HepG2 (cell line): ENCODE results near the gene XPNPEP3. TPM values are rescaled to one million over a fixed set of nuclear protein-coding genes. Genes with fewer than 3 reads are reported as not detected.

Experiments
- ATAC-seq: fragments of 200-7000 bp; cut with Tn5 transposase; 3 replicates; pipeline ENCODE4 v1.9.1; 2020; ENCODE audit warnings: mild to moderate bottlenecking, moderate library complexity
- BruUV-seq: library from RNA; stranded (reverse); fragments of 400-500 nt; replicated peaks from 2 replicates; lab custom pipeline; 2021; lab: Mats Ljungman, UMichigan
- CTCF ChIA-PET: fragments of 300-600 bp; formaldehyde crosslinking; extraction: SDS; loops from one replicate; lab custom pipeline; 2021; ENCODE audit warnings: low total read pairs, inconsistent platforms, low intra/inter-chr PET ratio; lab: Yijun Ruan, JAX
- POLR2A ChIA-PET: fragments of 350-600 bp; sonication (Branson Sonifier 250); formaldehyde crosslinking; loops from one replicate; lab custom pipeline; 2020; ENCODE audit warnings: antibody characterized with exemption, inconsistent platforms; lab: Yijun Ruan, JAX
- DNase-seq: peaks from one replicate; pipeline ENCODE4 v3.0.0-alpha.2; 2015; ENCODE audit warnings: low spot score
- FAIRE-seq: peaks from 3 replicates; lab custom pipeline; 2011; peaks lifted over from hg19 to GRCh38; lab: Jason Lieb, UNC
- H2AFZ ChIP-seq: one replicate; pipeline ENCODE4 v1.6.1; 2011; ENCODE audit warnings: low read length, inconsistent platforms
- H3K27ac ChIP-seq: fragments of 300-600 bp; 3 replicates; pipeline ENCODE4 v1.8.0; 2011; ENCODE audit warnings: mixed run types, mild to moderate bottlenecking, mixed read lengths, low read length, inconsistent platforms; ENCODE audit not compliant: insufficient read depth; ENCODE audit errors: extremely low read length
- H3K27me3 ChIP-seq, 2 experiments: fragments of 200-600 bp in 1 of 2; 2 replicates in 1 of 2; 3 replicates in 1 of 2; pipeline versions ENCODE4 v1.6.0 to v1.8.0; 2011; ENCODE audit warnings: low read length in 2 of 2, mild to moderate bottlenecking in 2 of 2, moderate library complexity in 2 of 2, inconsistent platforms in 1 of 2; ENCODE audit not compliant: insufficient read depth in 2 of 2, control insufficient read depth in 1 of 2
- H3K36me3 ChIP-seq, 2 experiments: fragments of 200-600 bp in 1 of 2; replicated peaks in 1 of 2; 2 replicates in 1 of 2; 3 replicates in 1 of 2; pipeline versions ENCODE4 v1.5.1 to v1.8.0; 2011; ENCODE audit warnings: low read length in 2 of 2, inconsistent platforms in 1 of 2; ENCODE audit not compliant: insufficient read depth in 2 of 2, control insufficient read depth in 1 of 2
- H3K4me1 ChIP-seq: 2 replicates; pipeline ENCODE4 v1.5.1; 2012; ENCODE audit warnings: low read length, inconsistent platforms; ENCODE audit not compliant: insufficient read depth
- H3K4me2 ChIP-seq: 2 replicates; pipeline ENCODE4 v1.6.0; 2011; ENCODE audit warnings: low read depth, low read length, inconsistent platforms
- H3K4me3 ChIP-seq, 3 experiments: fragments of 200-600 bp in 1 of 3; sonication (generic), shearing (Covaris generic) in 1 of 3; replicated peaks in 1 of 3; 2 replicates each; pipeline ENCODE4 v1.5.1; 2011 to 2016; ENCODE audit warnings: low read length in 3 of 3, inconsistent platforms in 2 of 3, low read depth in 2 of 3, mild to moderate bottlenecking in 2 of 3, control low read depth in 1 of 3, mixed read lengths in 1 of 3; ENCODE audit not compliant: insufficient read depth in 1 of 3
- H3K79me2 ChIP-seq: one replicate; pipeline ENCODE4 v1.6.1; 2011; ENCODE audit warnings: low read length, inconsistent platforms; ENCODE audit not compliant: insufficient read depth
- H3K9ac ChIP-seq: 2 replicates; pipeline ENCODE4 v1.6.0; 2011; ENCODE audit warnings: mild to moderate bottlenecking, low read depth, low read length, inconsistent platforms; ENCODE audit not compliant: insufficient read depth
- H3K9me3 ChIP-seq: 2 replicates; pipeline ENCODE4 v1.5.1; 2012; ENCODE audit warnings: mild to moderate bottlenecking, low read length
- H4K20me1 ChIP-seq: 2 replicates; pipeline ENCODE4 v1.6.0; 2011; ENCODE audit warnings: inconsistent platforms, mild to moderate bottlenecking, low read length, moderate library complexity; ENCODE audit not compliant: insufficient read depth
- CEBPG ChIP-seq: IDR thresholded peaks from 2 replicates; pipeline ENCODE4 v1.6.1; 2016
- KLF11 ChIP-seq: IDR thresholded peaks from 2 replicates; pipeline ENCODE4 v1.6.1; 2016; ENCODE audit warnings: missing compliant biosample characterization
- NR2F1 ChIP-seq, 2 experiments: fragments of 450-650 bp in 1 of 2; formaldehyde crosslinking in 1 of 2; IDR thresholded peaks; 2 replicates each; pipeline versions ENCODE4 v1.5.0 to v1.6.1; 2016 to 2020; ENCODE audit warnings: mild to moderate bottlenecking in 1 of 2, missing compliant biosample characterization in 1 of 2, missing genetic modification reagents in 1 of 2, moderate library complexity in 1 of 2
- PBX2 ChIP-seq: IDR thresholded peaks from 2 replicates; pipeline ENCODE4 v1.6.1; 2016; ENCODE audit warnings: control low read depth
- POLR2AphosphoS5 ChIP-seq: IDR thresholded peaks from 2 replicates; pipeline ENCODE4 v1.6.1; 2012; ENCODE audit warnings: low read depth, low read length
- PPARG ChIP-seq: conservative IDR thresholded peaks from 2 replicates; pipeline ENCODE4 v1.6.1; 2016; ENCODE audit warnings: missing biosample characterization, missing genetic modification reagents
- SIN3A ChIP-seq: IDR thresholded peaks from 2 replicates; pipeline ENCODE4 v1.6.1; 2011; ENCODE audit warnings: low read depth, mild to moderate bottlenecking, control low read depth, low read length, borderline replicate concordance
- SKIL ChIP-seq: sonication (generic); formaldehyde crosslinking; IDR thresholded peaks from 2 replicates; pipeline ENCODE4 v1.8.0; 2022; ENCODE audit warnings: missing genetic modification reagents, mild to moderate bottlenecking, moderate library complexity, borderline replicate concordance
- SMAD1 ChIP-seq: sonication (generic); formaldehyde crosslinking; IDR thresholded peaks from 2 replicates; pipeline ENCODE4 v1.4.0; 2020; ENCODE audit warnings: missing genetic modification reagents, low read depth, mild to moderate bottlenecking, borderline replicate concordance
- SSRP1 ChIP-seq: IDR thresholded peaks from 2 replicates; pipeline ENCODE4 v1.6.1; 2016; ENCODE audit warnings: control low read depth
- STAT6 ChIP-seq: sonication (generic); formaldehyde crosslinking; IDR thresholded peaks from 2 replicates; pipeline ENCODE4 v1.4.0; 2020; ENCODE audit warnings: missing genetic modification reagents, mild to moderate bottlenecking, borderline replicate concordance
- ZBTB37 ChIP-seq: sonication (generic); formaldehyde crosslinking; IDR thresholded peaks from 2 replicates; pipeline ENCODE4 v1.4.0; 2020; ENCODE audit warnings: mild to moderate bottlenecking, missing genetic modification reagents
- ZNF101 ChIP-seq: sonication (generic); formaldehyde crosslinking; IDR thresholded peaks from 2 replicates; pipeline ENCODE4 v1.4.0; 2020; ENCODE audit warnings: mild to moderate bottlenecking, low read depth, missing genetic modification reagents, borderline replicate concordance
- ZNF160 ChIP-seq: sonication (generic); formaldehyde crosslinking; IDR thresholded peaks from 2 replicates; pipeline ENCODE4 v1.8.0; 2022; ENCODE audit warnings: mild to moderate bottlenecking, inconsistent platforms, missing genetic modification reagents
- ZNF329 ChIP-seq: sonication (generic); formaldehyde crosslinking; IDR thresholded peaks from 2 replicates; pipeline ENCODE4 v1.9.0; 2021; ENCODE audit warnings: low read depth, mild to moderate bottlenecking, missing genetic modification reagents
- ZNF572 ChIP-seq: sonication (generic); formaldehyde crosslinking; IDR thresholded peaks from 2 replicates; pipeline ENCODE4 v1.5.1; 2020; ENCODE audit warnings: mild to moderate bottlenecking, missing genetic modification reagents
- ZNF672 ChIP-seq: sonication (generic); formaldehyde crosslinking; IDR thresholded peaks from 2 replicates; pipeline ENCODE4 v1.8.1; 2022; ENCODE audit warnings: missing genetic modification reagents
- ZNF674 ChIP-seq: sonication (generic); formaldehyde crosslinking; IDR thresholded peaks from 2 replicates; pipeline ENCODE4 v1.5.0; 2020; ENCODE audit warnings: low read depth, mild to moderate bottlenecking, missing genetic modification reagents
- ZNF713 ChIP-seq: sonication (generic); formaldehyde crosslinking; IDR thresholded peaks from 2 replicates; pipeline ENCODE4 v1.4.0; 2020; ENCODE audit warnings: mild to moderate bottlenecking, missing genetic modification reagents
- ZNF790 ChIP-seq: sonication (generic); formaldehyde crosslinking; IDR thresholded peaks from 2 replicates; pipeline ENCODE4 v1.8.0; 2022; ENCODE audit warnings: missing genetic modification reagents, mild to moderate bottlenecking, borderline replicate concordance
- whole genome bisulfite sequencing: methylation state at CpG from one replicate; pipeline ENCODE4 v1.1.6; 2017; ENCODE audit warnings: low lambda C conversion rate; 5-methylcytosine and 5-hydroxymethylcytosine counted together
- in situ Hi-C: cut with HindIII; loops from 2 replicates; pipeline ENCODE4 v1.10.0; 2017; ENCODE audit warnings: low pct_unique_long_range_greater_than_20kb; ENCODE audit not compliant: extremely low pct_ligation_motif_present
- intact Hi-C: fragments of 100-400 bp; cut with micrococcal nuclease; formaldehyde crosslinking; loops from one replicate; pipeline ENCODE4 v1.10.0; 2022; ENCODE audit not compliant: unreplicated experiment
- polyA plus RNA-seq, 8 experiments: library from polyadenylated mRNA; depleted of rRNA in 3 of 8; stranded (reverse) in 7 of 8; unstranded in 1 of 8; fragments of >200 nt; fragmentation: Illumina TruSeq in 4 of 8; extraction: Trizol in 4 of 8; gene quantifications; 2 replicates each; pipeline versions ENCODE4 v1.2.1 to v1.2.3, GENCODE V29; 2011 to 2016; ENCODE audit warnings: low read depth in 4 of 8, missing spikeins in 1 of 8, mixed read lengths in 1 of 8; ENCODE audit not compliant: insufficient read depth in 1 of 8
- total RNA-seq, 5 experiments: library from RNA; depleted of rRNA; stranded (reverse); fragments of >200 nt; fragmentation: Illumina TruSeq; extraction: Trizol; gene quantifications; 2 replicates each; pipeline ENCODE4 v1.2.3, GENCODE V29; 2016; ENCODE audit warnings: low read depth in 1 of 5

The XPNPEP3 gene
- total and polyA plus RNA-seq, 2 of the 13 experiments (the other 11 are each of a cell fraction or from before 2014, with no cell fraction given): 10.3 to 14.0 TPM

GRCh38 chr22:40862537-40862936 is 5.6 kb downstream of the XPNPEP3 start:
- Histone ChIP-seq H3K79me2 (peaks cover 46% of the 10 kb centered on the region), H3K4me1 (peaks cover 34% of the 10 kb centered on the region), H3K27ac (no peak overlapping the region), H3K9me3 (no peaks in the 10 kb centered on the region), H4K20me1 (no peaks in the 10 kb centered on the region), H3K27me3 (no peaks in the 10 kb centered on the region; a peak in 1 of 5 replicates), H2AFZ (no peak overlapping the region), H3K4me3 (no peak overlapping the region)
- ChIA-PET POLR2A (no interaction called here), CTCF (no interaction called here)
- ATAC-seq: no peak
- intact Hi-C loops (no loop called here), in situ Hi-C loops (no loop called here)
- DNase-seq: no peak
- no peak for FAIRE-seq
- 95% methylated on average over 2 of the region's 2 CpGs for WGBS
- TF ChIP-seq ZNF329 (CRISPR knock-in tag): no peak
- no peak for TF ChIP-seq ZBTB37 (CRISPR knock-in tag)
- TF ChIP-seq SSRP1 (CRISPR knock-in tag): no peak
- TF ChIP-seq SIN3A: no peak
- no peak for TF ChIP-seq SKIL (CRISPR knock-in tag)
- TF ChIP-seq ZNF160 (CRISPR knock-in tag): no peak
- no peak for TF ChIP-seq ZNF672 (CRISPR knock-in tag)
- no peak for TF ChIP-seq KLF11
- TF ChIP-seq ZNF790 (CRISPR knock-in tag): no peak
- TF ChIP-seq STAT6 (CRISPR knock-in tag): no peak
- no peak for TF ChIP-seq ZNF674 (CRISPR knock-in tag)
- no peak for TF ChIP-seq ZNF101 (CRISPR knock-in tag)
- no peak for TF ChIP-seq POLR2AphosphoS5
- TF ChIP-seq ZNF572 (CRISPR knock-in tag): no peak
- TF ChIP-seq NR2F1 (CRISPR knock-in tag; IDR thresholded peaks at IDR 0.05): no peak
- no peak for TF ChIP-seq SMAD1 (CRISPR knock-in tag)
- no peak for TF ChIP-seq PPARG (CRISPR knock-in tag)
- TF ChIP-seq PBX2: no peak
- no peak for TF ChIP-seq ZNF713 (CRISPR knock-in tag)
- TF ChIP-seq CEBPG (CRISPR knock-in tag): no peak
- TF ChIP-seq, all 625 proteins: peak for 0
- Histone ChIP-seq H3K4me2 (no peak overlapping the region), H3K36me3 (peaks cover 0 to 6% of the 10 kb centered on the region in 2 experiments; a peak in 2 of 5 replicates), H3K9ac (no peak overlapping the region)
- no TSS peak for BruUV-seq
